NCI-H460 (cell line): Measurements from ENCODE around the gene ITPKC. TPM values are rescaled to one million over a fixed set of nuclear protein-coding genes. Genes with fewer than 3 reads are reported as not detected.

Experiments
- DNase-seq: peaks from one replicate; pipeline ENCODE4 v3.0.0-alpha.2; 2016; ENCODE audit warnings: low read depth; ENCODE audit errors: extremely low read depth
- total RNA-seq: library from RNA; depleted of rRNA; stranded (reverse); fragments of >200 nt; shearing (Covaris generic); gene quantifications from 2 replicates; pipeline ENCODE4 v1.2.3, GENCODE V29; 2014

The ITPKC gene
- total RNA-seq, 1 experiment from 2014 or later = 6.2 TPM

GRCh38 chr19:40689339-40690049 lies 27.4 kb upstream of the ITPKC start:
- DNase-seq = no peak

GRCh38 chr19:40690050-40690692 lies 26.7 kb upstream of the ITPKC start, which contains the start of gene NUMBL:
NUMBL (minus strand) TSS chr19:40690651; CDS start chr19:40690483, 168 bp downstream.
- DNase-seq = no peak

- peak; percentile 85 for DNase-seq
Observed at GRCh38 chr19:40690693-40691420, 26.1 kb upstream of the ITPKC start.

DNA sequence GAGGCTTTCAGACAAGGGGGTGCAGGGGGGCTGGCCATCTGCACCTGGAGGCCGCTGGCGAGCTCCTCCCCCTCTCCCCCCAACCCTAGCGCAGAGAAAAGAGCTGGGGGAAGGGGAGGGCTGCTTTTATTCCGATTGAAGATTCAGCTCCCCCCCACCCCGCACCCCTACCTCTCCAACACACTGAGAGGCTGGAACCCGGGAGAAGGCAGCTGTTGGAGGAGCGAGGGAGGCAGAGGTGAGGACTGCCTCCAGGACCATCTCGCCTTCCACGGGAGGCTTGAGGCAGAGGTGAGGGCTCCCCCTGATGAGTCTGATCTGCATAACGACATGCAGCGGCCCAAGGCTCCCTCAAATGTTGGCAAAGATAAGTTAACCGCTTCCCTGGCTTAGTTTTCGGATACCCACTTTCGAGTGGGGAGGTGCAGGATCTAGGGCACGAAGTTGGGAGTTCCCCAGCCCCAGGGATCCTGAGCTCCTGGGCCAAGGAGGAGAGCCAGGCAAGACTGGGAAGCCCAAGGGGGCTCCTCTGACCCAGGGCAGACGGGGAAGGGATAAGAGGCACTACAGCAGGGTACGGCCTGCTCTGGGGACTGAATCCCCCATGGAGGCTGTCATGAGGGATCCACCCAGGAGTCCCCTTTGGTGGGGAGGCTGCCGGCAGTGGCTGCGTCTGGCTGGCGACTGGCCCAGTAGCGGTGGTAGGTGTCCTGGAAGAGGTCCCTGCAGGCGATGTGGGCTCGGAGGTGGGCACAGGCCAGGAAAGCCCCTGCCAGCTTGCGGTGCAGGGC lies 25.3 kb upstream of the ITPKC start:
- DNase-seq = no peak

- DNase-seq = no peak
Observed at GRCh38 chr19:40692212-40692551, 24.7 kb upstream of the ITPKC start.

GRCh38 chr19:40693150-40693788 lies 23.6 kb upstream of the ITPKC start:
- DNase-seq = no peak

DNA sequence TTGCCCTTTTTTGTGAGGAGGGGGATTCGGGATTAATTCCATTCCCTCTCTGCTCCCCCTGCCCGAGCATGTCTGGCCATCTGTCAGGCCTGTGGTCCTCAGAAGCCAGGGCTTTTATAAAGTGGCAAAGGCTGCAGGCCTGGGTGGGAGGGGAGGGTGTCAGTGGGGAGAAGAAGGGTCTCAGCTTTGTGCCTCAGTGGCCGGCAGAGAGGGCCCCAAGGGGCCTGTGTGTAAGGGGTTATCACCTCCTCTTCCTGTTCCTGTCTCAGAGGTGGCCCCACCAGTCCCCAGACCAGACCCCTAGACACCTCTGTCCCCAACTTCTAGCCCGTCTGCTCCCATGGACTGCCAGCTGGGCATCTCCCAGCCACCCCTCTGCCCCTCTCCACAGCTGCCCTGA lies 23.0 kb upstream of the ITPKC start:
- DNase-seq = no peak

DNA sequence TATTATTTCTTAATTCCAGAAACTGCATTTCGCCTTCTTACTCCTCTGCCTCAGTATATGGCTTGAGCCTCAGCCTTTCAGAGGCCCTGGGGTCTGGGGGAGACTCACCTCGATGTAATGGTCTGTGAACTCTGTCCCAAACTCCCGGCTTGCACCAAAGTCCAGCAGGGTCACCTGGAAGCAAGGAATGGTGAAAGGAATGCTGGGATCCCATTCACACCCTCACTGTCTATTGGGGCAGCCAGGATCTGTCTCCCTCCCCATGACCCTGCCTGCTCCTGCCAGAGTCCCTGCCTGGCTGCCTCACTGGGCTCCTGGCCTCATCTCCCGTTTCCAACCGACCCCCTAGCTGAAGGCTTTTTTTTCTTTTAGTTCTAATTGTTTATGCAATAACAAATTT lies 21.0 kb upstream of the ITPKC start:
- no peak for DNase-seq

- no peak for DNase-seq
Observed at GRCh38 chr19:40697007-40697406, 19.9 kb upstream of the ITPKC start.

- no peak for DNase-seq
Observed at GRCh38 chr19:40700083-40700482, 16.8 kb upstream of the ITPKC start.

- no peak for DNase-seq
Observed at GRCh38 chr19:40701758-40702157, 15.2 kb upstream of the ITPKC start.

DNA sequence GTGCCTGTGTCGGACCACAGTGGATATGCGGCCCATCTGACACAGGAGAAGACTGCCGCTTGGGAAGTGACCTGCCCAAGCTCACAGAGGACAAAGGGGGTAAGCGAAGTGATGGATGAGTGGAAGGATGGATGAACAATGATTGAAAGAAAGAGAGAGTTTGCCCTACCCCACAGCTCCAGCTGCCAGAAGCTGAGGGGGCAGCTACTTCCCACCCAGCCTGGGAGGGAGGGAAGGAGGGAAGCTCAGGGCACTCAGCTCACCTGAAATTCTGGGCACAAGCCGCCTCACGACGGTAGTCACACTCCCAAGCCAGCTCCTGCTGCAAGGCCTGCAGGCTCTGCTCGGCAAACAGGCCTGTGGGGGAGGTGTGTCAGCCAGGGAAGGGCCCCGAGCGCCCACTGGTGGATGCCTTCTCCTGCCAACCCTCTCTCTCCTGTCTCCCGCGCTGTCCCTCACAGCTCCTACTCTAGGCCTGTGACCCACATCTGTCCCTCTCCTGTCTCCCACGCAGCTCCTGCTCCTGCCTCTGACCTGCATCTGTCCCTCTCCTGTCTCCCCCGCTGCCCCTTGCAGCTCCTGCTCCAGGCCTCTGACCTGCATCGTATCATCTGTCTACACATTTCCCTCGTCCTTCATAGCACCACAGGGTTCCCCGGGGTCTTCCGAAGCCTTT lies 14.4 kb upstream of the ITPKC start:
- no peak for DNase-seq

DNA sequence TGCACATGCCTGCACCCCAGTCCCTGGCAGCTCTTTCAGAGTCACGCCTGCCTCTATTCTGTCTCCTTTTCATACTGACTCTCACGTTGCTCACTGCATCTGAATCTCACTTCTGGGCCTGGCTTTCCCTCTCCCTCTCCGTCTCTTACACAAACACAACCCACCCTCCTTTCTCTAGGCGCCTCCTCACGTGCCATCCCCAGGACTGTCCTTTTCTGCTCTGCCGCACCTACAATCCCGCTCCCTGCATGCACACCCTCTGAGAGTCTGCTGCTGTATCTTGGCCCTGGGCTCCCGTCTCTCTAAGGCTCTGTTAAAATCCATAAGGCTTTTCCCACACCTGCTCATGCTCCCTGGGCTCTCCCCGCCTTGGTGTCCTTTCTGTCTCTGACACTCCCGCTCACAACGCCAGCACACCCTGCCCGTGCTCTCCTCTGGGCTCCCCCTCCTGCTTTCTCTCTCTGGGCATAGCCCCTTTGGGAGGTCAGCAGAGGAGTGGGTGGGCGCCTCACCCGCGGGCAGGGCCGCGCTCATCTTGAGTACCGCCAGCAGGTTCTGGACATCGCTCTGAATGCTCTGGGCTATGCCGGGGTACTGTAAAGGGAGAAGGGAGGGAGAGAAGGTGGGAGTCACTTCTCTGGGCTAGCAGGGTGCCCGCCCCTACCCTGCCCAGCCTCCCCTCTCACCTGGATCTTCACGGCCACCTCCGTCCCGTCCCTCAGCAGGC lies 13.7 kb upstream of the ITPKC start:
- DNase-seq = no peak

DNA sequence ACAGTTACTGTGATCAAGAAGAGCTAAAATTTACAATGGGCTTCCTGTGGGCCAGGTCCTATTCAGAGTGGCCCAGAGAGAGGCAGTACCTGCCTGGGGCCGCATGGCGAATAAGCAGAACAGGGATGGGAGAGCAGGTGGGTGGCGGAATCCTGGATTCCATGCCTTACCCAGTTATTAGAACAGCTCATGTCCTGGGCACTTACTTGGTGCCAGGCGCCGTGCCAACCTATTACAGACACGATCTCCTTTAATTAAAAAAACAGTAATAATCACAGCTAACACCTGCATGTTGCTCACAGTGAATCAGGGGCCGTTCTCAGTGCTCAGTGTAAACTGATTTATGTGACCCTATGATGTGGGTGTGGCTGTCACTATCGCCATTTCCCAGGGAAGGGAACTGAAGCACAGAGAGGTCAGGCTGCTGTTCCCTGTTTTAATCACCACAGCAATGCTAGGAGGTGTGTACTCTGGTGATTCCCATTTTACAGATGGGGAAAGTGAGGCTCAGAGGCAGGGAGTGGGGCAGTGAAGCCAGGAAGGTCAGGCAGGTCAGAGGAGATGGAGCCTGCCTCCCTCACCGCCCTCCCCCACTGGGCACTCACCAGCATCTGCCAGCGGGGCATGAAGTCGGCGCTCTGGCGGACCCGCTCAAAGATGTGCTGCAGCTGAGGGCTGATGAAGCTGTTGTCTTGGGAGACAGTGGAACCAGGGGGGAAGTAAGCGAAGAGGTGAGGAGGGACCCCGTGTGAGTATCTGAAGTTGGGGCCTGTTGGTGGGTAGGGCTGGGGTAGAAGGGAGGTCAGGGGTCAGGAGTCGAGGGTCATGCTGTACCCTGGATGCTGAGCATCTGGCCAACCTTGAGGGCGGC lies 12.2 kb upstream of the ITPKC start:
- no peak for DNase-seq

- DNase-seq = no peak
Observed at GRCh38 chr19:40705362-40705651, 11.6 kb upstream of the ITPKC start.

DNA sequence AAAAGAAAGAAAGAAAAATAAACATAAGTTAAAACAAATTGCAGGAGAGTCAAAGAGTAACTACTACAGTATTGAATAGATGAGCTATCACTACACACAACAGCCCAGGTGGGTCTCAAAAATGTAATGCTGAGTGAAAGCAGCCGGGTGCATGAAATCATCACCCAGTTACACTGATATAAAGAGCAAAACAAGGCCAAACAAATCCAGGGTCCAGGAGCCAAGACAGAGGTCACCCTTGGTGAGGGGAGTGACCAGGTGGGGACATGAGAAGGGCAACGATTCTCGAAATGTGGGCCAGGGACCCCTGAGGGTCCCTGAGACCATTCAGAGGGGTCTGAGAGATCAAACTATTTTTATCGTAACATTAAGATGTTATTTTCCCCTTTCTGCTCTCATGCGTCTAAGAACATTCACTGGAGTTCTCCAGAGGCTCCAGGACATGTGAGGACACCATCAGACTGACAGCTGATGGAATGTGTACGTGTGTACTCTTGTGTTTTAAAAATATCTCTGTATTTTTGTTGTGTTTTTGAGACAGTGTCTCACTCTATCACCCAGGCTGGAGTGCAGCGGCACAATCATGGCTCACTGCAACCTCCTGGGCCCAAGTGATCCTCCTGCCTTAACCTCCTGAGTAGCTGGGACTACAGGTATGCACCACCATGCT lies 10.8 kb upstream of the ITPKC start:
- DNase-seq = no peak

DNA sequence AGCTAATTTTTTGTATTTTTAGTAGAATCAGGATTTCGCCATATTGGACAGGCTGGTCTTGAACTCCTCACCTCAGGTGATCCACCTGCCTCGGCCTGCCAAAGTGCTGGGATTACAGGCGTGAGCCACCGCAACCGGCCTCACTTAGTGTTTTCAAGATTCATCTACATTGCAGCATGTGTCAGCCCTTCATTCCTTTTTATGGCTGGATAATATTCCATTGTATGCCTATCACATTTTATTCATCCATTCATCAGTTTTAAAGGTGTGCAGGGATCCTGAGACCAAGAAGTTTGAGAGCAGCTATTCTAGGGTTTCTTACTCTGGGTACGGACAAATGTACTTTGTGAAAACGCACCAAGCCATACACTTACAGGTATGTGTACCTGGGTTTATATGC lies 9.3 kb upstream of the ITPKC start:
- no peak for DNase-seq

- DNase-seq = no peak
Observed at GRCh38 chr19:40709817-40710216, 7.1 kb upstream of the ITPKC start.
